ENCODE measurements around the gene JAZF1. TPM values are rescaled to one million over a fixed set of nuclear protein-coding genes. Genes with fewer than 3 reads are reported as not detected.

Gene JAZF1
- total and polyA plus RNA-seq, 4 donors = 5.2 to 16.5 (median 10.7) TPM

DNA sequence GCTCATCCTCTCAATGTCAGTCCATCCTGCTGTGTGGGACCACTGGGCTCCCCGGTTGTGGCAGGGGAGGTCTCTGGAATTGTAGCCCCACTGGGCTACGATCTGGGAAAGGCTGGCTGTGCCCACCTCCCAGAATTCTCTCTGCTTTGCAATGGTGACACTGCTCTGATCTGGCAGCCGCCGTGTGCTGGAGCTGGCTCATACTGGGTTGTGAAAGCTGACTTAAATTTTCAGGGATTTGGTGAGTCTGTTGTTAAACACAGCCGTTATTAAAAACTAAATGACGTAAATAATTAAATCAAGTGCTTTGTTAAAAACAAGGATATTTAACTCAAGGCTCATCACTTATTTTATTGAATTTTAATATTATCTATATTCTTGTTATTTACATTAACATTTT is 280.6 kb downstream of the JAZF1 start:
- no peak overlapping the region for H3K9ac ChIP-seq (ENCODE audit: insufficient read depth in 1 of 2, low read length in 2 of 2)
- H3K4me1 ChIP-seq (ENCODE audit: control insufficient read depth in 5 of 5, insufficient read depth in 5 of 5, low read length in 5 of 5) = peaks cover 0 to 14% (median 0%) of the 10 kb centered on the region in 5 donors
- 94% methylated on average over 6 of the region's 6 CpGs for WGBS, 2 donors
- H3K27ac ChIP-seq (ENCODE audit: low read depth in 1 of 2, low read length in 1 of 2) = no peak overlapping the region
- no peaks in the 10 kb centered on the region for H3K9me3 ChIP-seq (ENCODE audit: control insufficient read depth in 4 of 4, insufficient read depth in 3 of 4, low read length in 3 of 4)
- no peaks in the 10 kb centered on the region for H3K36me3 ChIP-seq (ENCODE audit: control insufficient read depth in 4 of 4, insufficient read depth in 4 of 4, low read length in 4 of 4)
- TF ChIP-seq, protein P1, sequence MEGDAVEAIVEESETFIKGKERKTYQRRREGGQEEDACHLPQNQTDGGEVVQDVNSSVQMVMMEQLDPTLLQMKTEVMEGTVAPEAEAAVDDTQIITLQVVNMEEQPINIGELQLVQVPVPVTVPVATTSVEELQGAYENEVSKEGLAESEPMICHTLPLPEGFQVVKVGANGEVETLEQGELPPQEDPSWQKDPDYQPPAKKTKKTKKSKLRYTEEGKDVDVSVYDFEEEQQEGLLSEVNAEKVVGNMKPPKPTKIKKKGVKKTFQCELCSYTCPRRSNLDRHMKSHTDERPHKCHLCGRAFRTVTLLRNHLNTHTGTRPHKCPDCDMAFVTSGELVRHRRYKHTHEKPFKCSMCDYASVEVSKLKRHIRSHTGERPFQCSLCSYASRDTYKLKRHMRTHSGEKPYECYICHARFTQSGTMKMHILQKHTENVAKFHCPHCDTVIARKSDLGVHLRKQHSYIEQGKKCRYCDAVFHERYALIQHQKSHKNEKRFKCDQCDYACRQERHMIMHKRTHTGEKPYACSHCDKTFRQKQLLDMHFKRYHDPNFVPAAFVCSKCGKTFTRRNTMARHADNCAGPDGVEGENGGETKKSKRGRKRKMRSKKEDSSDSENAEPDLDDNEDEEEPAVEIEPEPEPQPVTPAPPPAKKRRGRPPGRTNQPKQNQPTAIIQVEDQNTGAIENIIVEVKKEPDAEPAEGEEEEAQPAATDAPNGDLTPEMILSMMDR (IDR thresholded peaks at IDR 0.05; ENCODE audit: control extremely low read depth, extremely low read depth) = no peak
- ATAC-seq (ENCODE audit: insufficient read depth, low FRiP score) = no peak
- H3K4me3 ChIP-seq = no peak overlapping the region
- no peak for DNase-seq
- no peaks in the 10 kb centered on the region for H3K27me3 ChIP-seq (ENCODE audit: control insufficient read depth in 3 of 3, insufficient read depth in 3 of 3, low read length in 2 of 3)

DNA sequence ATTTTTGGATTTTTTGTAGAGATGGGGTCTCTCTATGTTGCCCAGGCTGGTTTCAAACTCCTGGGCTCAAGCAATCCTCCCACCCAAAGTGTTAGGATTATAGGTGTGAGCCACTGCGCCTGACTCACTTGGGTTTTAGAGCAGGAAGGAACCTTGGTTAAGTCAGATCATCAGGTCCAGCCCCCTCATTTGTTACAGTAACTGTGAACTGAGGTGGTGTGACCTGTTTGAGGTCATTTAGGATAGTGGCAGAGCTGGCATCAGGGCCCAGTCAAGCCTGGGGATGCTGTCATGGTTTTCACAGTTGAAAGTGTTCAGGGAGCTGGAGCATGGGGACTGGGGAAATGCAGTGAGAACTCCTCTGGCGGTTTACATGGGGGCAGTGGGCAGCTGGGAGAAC is 281.0 kb downstream of the JAZF1 start:
- H3K36me3 ChIP-seq (ENCODE audit: control insufficient read depth in 4 of 4, insufficient read depth in 4 of 4, low read length in 4 of 4) = no peaks in the 10 kb centered on the region
- H3K4me3 ChIP-seq = no peak overlapping the region
- 84 to 96% methylated on average over 2 of the region's 2 CpGs for WGBS, 2 donors
- no peaks in the 10 kb centered on the region for H3K27me3 ChIP-seq (ENCODE audit: control insufficient read depth in 3 of 3, insufficient read depth in 3 of 3, low read length in 2 of 3)
- TF ChIP-seq, protein P1 (IDR thresholded peaks at IDR 0.05; ENCODE audit: control extremely low read depth, extremely low read depth) = no peak
- H3K4me1 ChIP-seq (ENCODE audit: control insufficient read depth in 5 of 5, insufficient read depth in 5 of 5, low read length in 5 of 5) = peaks cover 0 to 14% (median 0%) of the 10 kb centered on the region in 5 donors
- H3K27ac ChIP-seq (ENCODE audit: low read depth in 1 of 2, low read length in 1 of 2) = no peak overlapping the region
- H3K9me3 ChIP-seq (ENCODE audit: control insufficient read depth in 4 of 4, insufficient read depth in 3 of 4, low read length in 3 of 4) = no peaks in the 10 kb centered on the region
- DNase-seq (no peak), ATAC-seq (ENCODE audit: insufficient read depth, low FRiP score) (no peak)
- no peak overlapping the region for H3K9ac ChIP-seq (ENCODE audit: insufficient read depth in 1 of 2, low read length in 2 of 2)

DNA sequence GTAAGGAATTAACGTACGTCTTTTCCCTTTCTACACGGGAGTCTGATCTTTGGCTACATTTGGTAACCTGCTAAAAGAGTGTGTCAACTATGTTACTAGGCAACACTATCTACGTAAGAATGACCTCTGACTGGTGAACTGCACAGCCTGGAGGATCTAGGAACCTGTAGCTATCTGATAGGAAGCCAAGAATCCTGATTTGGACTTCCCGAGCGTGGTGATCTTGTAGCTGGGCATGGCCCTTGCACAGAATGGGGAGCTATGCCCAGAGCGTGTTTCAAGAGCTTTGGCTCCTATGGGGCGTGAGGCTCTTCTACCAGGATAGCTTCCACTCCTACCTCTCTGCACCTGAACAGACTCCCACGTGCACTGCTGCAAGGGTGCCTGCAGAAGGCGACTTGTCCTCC is 283.2 kb downstream of the JAZF1 start:
- 74 to 86% methylated on average over 10 of the region's 10 CpGs for WGBS, 2 donors
- peaks cover 0 to 12% (median 0%) of the 10 kb centered on the region in 5 donors for H3K4me1 ChIP-seq (ENCODE audit: control insufficient read depth in 5 of 5, insufficient read depth in 5 of 5, low read length in 5 of 5)
- TF ChIP-seq, protein P1 (IDR thresholded peaks at IDR 0.05; ENCODE audit: control extremely low read depth, extremely low read depth) = no peak
- no peak overlapping the region for H3K4me3 ChIP-seq
- peak overlapping the region in 1 of 2 donors; percentile 74 for H3K27ac ChIP-seq (ENCODE audit: low read depth in 1 of 2, low read length in 1 of 2)
- ATAC-seq (ENCODE audit: insufficient read depth, low FRiP score) = no peak
- peak in 1 of 3 donors; percentile 14 for DNase-seq
- H3K9me3 ChIP-seq (ENCODE audit: control insufficient read depth in 4 of 4, insufficient read depth in 3 of 4, low read length in 3 of 4) = no peaks in the 10 kb centered on the region
- no peaks in the 10 kb centered on the region for H3K27me3 ChIP-seq (ENCODE audit: control insufficient read depth in 3 of 3, insufficient read depth in 3 of 3, low read length in 2 of 3)
- H3K9ac ChIP-seq (ENCODE audit: insufficient read depth in 1 of 2, low read length in 2 of 2) = no peak overlapping the region
- H3K36me3 ChIP-seq (ENCODE audit: control insufficient read depth in 4 of 4, insufficient read depth in 4 of 4, low read length in 4 of 4) = peaks cover 0 to 3% (median 0%) of the 10 kb centered on the region in 4 donors

DNA sequence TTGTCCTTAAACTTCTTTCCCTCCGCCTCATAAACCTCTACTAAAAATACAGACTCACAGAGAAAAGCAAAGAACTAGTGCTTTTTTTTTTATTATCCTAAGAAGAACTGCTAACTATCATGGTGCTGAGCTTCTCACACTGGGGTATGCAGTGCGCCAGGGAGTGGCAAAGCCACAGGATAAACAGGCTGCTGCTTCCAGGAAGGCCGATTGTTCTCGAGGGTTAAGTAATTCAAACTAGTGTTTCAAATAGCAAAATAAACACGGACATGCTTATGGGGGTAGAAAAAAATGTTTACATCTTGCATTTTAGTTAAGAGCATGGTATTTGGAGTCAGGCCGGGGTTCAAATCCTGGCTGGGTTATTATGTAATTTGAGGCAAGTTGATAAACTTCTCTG is 283.6 kb downstream of the JAZF1 start:
- peaks cover 0 to 12% (median 0%) of the 10 kb centered on the region in 5 donors for H3K4me1 ChIP-seq (ENCODE audit: control insufficient read depth in 5 of 5, insufficient read depth in 5 of 5, low read length in 5 of 5)
- no peak overlapping the region for H3K9ac ChIP-seq (ENCODE audit: insufficient read depth in 1 of 2, low read length in 2 of 2)
- peak in 2 of 3 donors; percentile 34 to 49 for DNase-seq
- TF ChIP-seq, protein P1 (IDR thresholded peaks at IDR 0.05; ENCODE audit: control extremely low read depth, extremely low read depth) = no peak
- H3K27me3 ChIP-seq (ENCODE audit: control insufficient read depth in 3 of 3, insufficient read depth in 3 of 3, low read length in 2 of 3) = no peaks in the 10 kb centered on the region
- H3K36me3 ChIP-seq (ENCODE audit: control insufficient read depth in 4 of 4, insufficient read depth in 4 of 4, low read length in 4 of 4) = peaks cover 0 to 3% (median 0%) of the 10 kb centered on the region in 4 donors
- ATAC-seq (ENCODE audit: insufficient read depth, low FRiP score) = no peak
- no peaks in the 10 kb centered on the region for H3K9me3 ChIP-seq (ENCODE audit: control insufficient read depth in 4 of 4, insufficient read depth in 3 of 4, low read length in 3 of 4)
- H3K4me3 ChIP-seq = no peak overlapping the region
- H3K27ac ChIP-seq (ENCODE audit: low read depth in 1 of 2, low read length in 1 of 2) = no peak overlapping the region
- WGBS, 2 donors = 49 to 51% methylated on average over 6 of the region's 6 CpGs

Data from lung (tissue), 12 donors.